ENCODE data around the gene P2RX2.

DNA sequence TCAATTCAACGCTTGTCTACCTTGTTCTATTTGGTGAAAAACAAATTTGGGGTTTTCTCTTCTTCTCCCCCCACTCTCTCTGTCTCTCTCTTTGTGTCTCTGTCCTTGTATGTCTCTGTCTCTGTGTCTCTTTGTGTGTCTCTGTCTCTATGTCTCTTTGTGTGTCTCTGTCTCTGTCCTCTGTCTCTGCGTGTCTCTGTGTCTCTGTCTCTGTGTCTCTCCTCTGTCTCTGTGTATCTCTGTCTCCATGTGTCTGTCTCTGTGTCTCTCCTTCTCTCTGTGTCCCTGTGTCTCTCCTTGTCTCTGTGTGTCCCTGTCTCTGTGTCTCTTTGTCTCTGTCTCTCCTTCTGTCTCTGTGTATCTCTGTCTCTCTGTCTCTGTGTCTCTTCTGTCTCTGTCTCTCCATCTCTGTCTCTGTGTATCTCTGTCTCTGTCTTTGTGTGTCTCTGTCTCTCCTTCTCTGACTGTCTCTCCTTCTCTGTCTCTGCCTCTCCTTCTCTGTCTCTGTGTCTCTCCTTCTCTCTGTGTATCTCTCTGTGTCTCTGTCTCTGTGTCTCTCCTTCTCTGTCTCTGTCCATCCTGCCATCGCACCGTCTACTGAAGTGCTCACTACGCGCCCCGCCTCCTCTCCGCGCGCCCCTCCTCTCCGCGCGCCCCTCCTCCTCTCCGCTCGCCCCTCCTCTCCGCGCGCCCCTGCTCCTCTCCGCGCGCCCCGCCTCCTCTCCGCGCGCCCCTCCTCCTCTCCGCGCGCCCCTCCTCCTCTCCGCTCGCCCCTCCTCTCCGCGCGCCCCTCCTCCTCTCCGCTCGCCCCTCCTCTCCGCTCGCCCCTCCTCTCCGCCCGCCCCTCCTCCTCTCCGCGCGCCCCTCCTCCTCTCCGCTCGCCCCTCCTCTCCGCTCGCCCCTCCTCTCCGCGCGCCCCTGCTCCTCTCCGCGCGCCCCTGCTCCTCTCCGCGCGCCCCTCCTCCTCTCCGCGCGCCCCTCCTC, 21.0 kb upstream of the P2RX2 start:
- TF ChIP-seq, protein P1, sequence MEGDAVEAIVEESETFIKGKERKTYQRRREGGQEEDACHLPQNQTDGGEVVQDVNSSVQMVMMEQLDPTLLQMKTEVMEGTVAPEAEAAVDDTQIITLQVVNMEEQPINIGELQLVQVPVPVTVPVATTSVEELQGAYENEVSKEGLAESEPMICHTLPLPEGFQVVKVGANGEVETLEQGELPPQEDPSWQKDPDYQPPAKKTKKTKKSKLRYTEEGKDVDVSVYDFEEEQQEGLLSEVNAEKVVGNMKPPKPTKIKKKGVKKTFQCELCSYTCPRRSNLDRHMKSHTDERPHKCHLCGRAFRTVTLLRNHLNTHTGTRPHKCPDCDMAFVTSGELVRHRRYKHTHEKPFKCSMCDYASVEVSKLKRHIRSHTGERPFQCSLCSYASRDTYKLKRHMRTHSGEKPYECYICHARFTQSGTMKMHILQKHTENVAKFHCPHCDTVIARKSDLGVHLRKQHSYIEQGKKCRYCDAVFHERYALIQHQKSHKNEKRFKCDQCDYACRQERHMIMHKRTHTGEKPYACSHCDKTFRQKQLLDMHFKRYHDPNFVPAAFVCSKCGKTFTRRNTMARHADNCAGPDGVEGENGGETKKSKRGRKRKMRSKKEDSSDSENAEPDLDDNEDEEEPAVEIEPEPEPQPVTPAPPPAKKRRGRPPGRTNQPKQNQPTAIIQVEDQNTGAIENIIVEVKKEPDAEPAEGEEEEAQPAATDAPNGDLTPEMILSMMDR (IDR thresholded peaks at IDR 0.05) = no peak
- TF ChIP-seq POLR2AphosphoS5 (IDR thresholded peaks at IDR 0.05) (no peak), POLR2A (IDR thresholded peaks at IDR 0.05) (no peak)
